ENCODE results near the gene PTGFRN. TPM values are rescaled to one million over a fixed set of nuclear protein-coding genes. Genes with fewer than 3 reads are reported as not detected.

The PTGFRN gene
- 10 to 100 TPM in 3 of 4 donors, 1 to 10 TPM in 1; 4.7 to 16.1 (median 14.6) TPM for total RNA-seq

DNA sequence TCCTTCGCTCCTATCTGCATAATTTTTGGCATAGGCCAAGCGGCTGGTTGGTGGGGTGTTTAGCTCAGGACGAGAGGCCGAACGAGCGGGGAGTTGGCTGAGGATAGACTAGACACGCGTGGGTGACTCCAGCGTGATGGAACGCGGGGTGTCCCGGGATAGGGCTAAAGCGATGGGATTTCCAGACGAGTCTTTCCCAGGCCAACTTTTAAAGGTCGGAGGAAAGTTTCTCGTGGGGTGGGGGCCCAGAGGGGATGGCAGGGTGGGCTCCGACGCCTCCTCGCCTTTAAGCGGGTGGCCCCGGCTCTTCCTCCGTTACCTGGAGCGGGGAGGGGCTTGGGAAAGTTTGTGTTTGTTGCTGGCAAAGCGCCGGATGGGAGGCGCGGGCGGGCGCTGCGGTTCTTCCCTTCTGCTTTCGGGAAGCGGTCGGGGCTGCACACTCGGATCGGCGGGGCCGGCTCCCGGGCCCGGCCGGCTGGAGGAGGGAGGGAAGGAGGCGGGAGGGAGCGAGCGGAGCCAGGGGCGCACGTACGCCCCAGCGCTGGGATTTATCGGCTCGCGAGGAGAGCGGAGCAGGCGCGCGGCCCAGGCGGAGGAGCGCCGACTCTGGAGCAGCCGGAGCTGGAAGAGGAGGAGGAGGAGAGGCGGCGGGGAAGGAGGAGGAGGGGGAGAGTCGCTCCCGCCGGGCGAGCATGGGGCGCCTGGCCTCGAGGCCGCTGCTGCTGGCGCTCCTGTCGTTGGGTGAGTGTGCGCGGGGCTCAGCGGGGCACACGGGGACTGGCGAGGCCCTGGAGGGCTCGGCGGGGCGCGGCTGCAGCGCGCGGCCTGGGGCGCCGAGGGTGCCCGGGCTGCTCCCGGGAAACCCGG is at the start of gene PTGFRN:
TSS of gene PTGFRN (plus strand) at position 405 of the 867 bp plus-strand sequence. CDS start at position 693, 288 bp downstream.
- TF ChIP-seq, protein P1, sequence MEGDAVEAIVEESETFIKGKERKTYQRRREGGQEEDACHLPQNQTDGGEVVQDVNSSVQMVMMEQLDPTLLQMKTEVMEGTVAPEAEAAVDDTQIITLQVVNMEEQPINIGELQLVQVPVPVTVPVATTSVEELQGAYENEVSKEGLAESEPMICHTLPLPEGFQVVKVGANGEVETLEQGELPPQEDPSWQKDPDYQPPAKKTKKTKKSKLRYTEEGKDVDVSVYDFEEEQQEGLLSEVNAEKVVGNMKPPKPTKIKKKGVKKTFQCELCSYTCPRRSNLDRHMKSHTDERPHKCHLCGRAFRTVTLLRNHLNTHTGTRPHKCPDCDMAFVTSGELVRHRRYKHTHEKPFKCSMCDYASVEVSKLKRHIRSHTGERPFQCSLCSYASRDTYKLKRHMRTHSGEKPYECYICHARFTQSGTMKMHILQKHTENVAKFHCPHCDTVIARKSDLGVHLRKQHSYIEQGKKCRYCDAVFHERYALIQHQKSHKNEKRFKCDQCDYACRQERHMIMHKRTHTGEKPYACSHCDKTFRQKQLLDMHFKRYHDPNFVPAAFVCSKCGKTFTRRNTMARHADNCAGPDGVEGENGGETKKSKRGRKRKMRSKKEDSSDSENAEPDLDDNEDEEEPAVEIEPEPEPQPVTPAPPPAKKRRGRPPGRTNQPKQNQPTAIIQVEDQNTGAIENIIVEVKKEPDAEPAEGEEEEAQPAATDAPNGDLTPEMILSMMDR (IDR thresholded peaks at IDR 0.05; ENCODE audit: low read depth) = no peak

DNA sequence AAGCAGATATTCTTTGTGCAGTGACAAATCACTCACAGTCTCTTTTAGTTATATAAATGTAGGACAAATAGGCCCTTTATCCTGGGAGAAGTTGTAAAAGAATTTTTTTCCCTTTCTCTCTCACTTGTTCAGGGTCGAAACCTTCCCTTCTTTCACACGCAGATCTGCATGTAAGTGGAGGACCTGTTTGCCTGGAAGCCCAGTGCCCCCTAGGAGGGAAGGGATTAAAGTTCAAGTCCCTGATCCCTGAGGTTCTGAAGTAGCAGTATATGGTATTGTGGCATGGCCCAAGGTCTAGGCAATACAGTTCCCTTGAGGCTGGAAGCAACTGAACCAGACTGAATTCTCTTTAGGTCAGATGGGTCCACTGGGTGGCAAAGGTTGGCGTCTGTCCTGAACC is 48.6 kb upstream of the PTGFRN start:
- TF ChIP-seq, protein P1 (IDR thresholded peaks at IDR 0.05; ENCODE audit: low read depth) = no peak

DNA sequence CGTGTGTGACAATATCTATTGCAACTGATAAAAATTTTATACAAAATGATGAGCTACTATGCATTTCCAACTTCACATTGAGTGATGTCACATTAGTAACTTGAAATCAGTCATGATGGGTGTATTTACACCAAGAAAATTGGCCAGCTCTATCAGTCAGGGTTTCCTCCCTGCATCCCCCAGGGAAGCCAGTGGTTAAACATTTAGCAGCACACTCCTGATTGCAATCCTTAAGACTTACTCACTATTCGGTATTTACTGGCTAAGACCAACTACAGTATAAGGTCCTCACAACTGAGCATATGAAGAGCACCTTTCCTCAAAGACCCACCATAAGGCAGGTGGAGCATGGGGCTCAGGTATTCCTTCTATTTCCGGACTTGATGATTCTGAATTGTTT is 41.3 kb upstream of the PTGFRN start:
- TF ChIP-seq, protein P1 (IDR thresholded peaks at IDR 0.05; ENCODE audit: low read depth) = no peak

DNA sequence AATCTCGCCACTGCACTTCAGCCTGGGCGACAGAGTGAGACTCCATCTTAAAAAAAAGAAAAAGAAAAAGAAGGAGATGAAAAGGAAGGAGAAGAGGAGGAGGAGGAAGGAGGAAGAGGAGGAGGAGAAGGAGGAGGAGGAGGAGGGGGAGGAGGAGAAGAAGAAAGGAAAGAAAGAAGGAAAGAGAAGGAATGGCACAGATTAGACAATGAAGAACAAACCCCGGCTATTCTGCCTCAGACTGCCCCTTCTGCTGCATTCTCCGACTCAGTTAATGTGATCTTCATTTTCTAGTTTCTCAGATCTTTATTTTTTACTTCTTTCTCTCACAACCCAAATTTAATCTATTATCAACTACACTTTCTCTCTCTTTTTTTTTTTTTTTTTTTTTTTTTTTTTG is 40.1 kb upstream of the PTGFRN start:
- TF ChIP-seq, protein P1 (IDR thresholded peaks at IDR 0.05; ENCODE audit: low read depth) = no peak

DNA sequence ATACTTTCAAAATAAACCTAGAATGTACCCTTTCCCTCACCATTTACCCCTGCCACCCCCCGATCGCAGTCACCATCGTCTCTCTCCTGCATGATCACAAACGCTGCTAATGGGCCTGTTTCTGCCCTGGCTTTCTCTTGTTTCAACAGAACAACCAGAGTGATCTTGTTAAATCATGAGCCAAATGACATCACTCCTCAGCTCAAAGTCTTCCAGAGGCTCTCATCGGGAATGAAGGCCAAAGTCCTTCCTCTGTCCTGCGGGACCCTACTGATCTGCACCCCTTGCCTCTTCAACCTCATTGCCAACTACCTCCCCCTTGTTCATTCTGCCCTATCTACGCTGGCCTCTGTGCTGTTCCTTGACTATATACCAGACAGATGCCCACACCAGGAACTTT is 39.4 kb upstream of the PTGFRN start:
- TF ChIP-seq, protein P1 (IDR thresholded peaks at IDR 0.05; ENCODE audit: low read depth) = no peak

DNA sequence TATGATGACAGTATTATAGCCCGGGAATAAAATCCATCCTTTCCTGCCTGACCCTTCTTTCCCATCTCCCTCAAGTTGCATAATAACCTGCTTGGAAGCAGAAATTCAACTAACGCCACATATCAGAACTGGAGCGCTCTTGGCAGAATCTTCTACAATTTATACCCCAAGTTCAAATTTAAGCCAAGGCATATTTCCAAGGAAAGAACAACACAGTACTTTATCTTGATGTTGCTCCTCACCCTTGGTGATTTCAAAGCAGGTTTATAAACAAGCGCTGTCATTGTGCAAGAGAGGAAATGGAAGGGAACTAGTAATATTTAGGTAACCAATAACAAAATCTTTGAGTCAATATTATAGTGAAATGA is 38.0 kb upstream of the PTGFRN start:
- TF ChIP-seq, protein P1 (IDR thresholded peaks at IDR 0.05; ENCODE audit: low read depth) = no peak

DNA sequence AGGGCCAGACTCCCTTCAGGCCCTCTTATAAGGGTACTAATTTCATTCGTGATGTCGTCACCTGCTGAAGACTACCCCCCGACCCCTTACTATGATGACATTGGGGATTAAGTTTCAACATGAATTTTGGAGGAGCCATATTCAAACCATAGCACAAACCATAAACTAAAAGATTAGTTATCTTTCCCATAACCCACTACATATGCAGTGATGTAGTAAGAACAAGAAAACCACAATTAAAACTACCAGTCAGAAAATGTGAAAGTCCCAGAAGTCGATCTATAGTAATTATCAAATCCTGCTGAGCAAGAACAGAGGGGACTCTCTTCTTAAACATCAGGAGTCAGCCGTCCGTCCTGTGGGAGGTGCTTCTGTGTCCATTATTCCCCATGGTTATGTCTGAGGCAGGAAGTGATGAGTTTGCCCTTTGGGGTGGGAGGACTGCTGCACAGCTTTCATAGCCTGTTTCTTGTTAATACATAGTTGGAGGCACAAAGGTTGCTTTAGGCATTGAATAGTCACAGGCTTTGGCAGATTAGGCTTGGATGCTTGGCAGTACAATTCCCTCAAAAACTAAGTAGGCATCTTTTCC is 35.9 kb upstream of the PTGFRN start:
- TF ChIP-seq, protein P1 (IDR thresholded peaks at IDR 0.05; ENCODE audit: low read depth) = no peak
